GM06990 (cell line): ENCODE data around the gene RPL37A.

ENCODE experiments used
- DNase-seq: peaks from one replicate; pipeline ENCODE4 v3.0.0-alpha.2; 2011; ENCODE audit not compliant: insufficient read length; ENCODE audit errors: extremely low read depth
- H3K27me3 ChIP-seq: replicated peaks from 2 replicates; pipeline ENCODE4 v1.6.0; 2011; ENCODE audit warnings: low read length; ENCODE audit not compliant: control insufficient read depth, insufficient read depth
- H3K36me3 ChIP-seq: 2 replicates; pipeline ENCODE4 v1.5.1; 2011; ENCODE audit warnings: low read length; ENCODE audit not compliant: control insufficient read depth, insufficient read depth
- H3K4me3 ChIP-seq: replicated peaks from 2 replicates; pipeline ENCODE4 v1.5.1; 2011; ENCODE audit warnings: low read depth, mild to moderate bottlenecking, control low read depth, low read length
- TF ChIP-seq, protein P1 (sequence below): IDR thresholded peaks from 2 replicates; pipeline ENCODE4 v1.5.1; 2011; ENCODE audit warnings: low read length, control low read depth, mild to moderate bottlenecking, inconsistent platforms; ENCODE audit not compliant: insufficient read depth, poor library complexity, severe bottlenecking

RPL37A gene

GRCh38 chr2:216545359-216545758, 46.7 kb downstream of the RPL37A start:
- TF ChIP-seq, protein P1, sequence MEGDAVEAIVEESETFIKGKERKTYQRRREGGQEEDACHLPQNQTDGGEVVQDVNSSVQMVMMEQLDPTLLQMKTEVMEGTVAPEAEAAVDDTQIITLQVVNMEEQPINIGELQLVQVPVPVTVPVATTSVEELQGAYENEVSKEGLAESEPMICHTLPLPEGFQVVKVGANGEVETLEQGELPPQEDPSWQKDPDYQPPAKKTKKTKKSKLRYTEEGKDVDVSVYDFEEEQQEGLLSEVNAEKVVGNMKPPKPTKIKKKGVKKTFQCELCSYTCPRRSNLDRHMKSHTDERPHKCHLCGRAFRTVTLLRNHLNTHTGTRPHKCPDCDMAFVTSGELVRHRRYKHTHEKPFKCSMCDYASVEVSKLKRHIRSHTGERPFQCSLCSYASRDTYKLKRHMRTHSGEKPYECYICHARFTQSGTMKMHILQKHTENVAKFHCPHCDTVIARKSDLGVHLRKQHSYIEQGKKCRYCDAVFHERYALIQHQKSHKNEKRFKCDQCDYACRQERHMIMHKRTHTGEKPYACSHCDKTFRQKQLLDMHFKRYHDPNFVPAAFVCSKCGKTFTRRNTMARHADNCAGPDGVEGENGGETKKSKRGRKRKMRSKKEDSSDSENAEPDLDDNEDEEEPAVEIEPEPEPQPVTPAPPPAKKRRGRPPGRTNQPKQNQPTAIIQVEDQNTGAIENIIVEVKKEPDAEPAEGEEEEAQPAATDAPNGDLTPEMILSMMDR = no peak
- H3K27me3 ChIP-seq = no peaks in the 10 kb centered on the region
- H3K4me3 ChIP-seq = no peak overlapping the region
- no peak for DNase-seq
- no peaks in the 10 kb centered on the region for H3K36me3 ChIP-seq

DNA sequence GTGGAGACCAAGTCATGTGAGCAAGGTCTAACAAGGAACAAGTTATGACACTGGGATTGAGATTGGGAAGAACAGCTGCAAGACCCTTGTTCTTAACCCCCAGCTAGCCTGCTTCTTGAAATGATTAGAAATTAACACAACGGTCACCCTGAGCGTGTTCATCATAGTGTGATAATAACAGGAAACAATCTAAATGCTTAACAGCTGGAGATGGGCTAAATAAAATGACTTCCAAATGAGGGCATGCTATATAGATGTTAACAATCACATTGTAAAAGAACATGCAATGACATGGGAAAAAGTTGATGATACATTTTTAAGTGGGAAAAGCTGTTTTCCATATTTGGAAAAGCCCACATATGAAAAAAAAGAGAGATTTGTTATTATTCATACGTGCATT, 47.6 kb downstream of the RPL37A start:
- H3K36me3 ChIP-seq = no peaks in the 10 kb centered on the region
- DNase-seq = no peak
- TF ChIP-seq, protein P1 = no peak
- no peak overlapping the region for H3K4me3 ChIP-seq
- H3K27me3 ChIP-seq = no peaks in the 10 kb centered on the region

GRCh38 chr2:216546641-216547403, 48.2 kb downstream of the RPL37A start:
- TF ChIP-seq, protein P1 = no peak
- Histone ChIP-seq H3K36me3 (no peaks in the 10 kb centered on the region), H3K27me3 (no peaks in the 10 kb centered on the region), H3K4me3 (no peak overlapping the region)
- no peak for DNase-seq

- DNase-seq = no peak
- no peak overlapping the region for H3K4me3 ChIP-seq
- no peaks in the 10 kb centered on the region for H3K36me3 ChIP-seq
- TF ChIP-seq, protein P1 = no peak
- H3K27me3 ChIP-seq = no peaks in the 10 kb centered on the region
These were observed 50.3 kb downstream of the RPL37A start for GRCh38 chr2:216548901-216549331.

DNA sequence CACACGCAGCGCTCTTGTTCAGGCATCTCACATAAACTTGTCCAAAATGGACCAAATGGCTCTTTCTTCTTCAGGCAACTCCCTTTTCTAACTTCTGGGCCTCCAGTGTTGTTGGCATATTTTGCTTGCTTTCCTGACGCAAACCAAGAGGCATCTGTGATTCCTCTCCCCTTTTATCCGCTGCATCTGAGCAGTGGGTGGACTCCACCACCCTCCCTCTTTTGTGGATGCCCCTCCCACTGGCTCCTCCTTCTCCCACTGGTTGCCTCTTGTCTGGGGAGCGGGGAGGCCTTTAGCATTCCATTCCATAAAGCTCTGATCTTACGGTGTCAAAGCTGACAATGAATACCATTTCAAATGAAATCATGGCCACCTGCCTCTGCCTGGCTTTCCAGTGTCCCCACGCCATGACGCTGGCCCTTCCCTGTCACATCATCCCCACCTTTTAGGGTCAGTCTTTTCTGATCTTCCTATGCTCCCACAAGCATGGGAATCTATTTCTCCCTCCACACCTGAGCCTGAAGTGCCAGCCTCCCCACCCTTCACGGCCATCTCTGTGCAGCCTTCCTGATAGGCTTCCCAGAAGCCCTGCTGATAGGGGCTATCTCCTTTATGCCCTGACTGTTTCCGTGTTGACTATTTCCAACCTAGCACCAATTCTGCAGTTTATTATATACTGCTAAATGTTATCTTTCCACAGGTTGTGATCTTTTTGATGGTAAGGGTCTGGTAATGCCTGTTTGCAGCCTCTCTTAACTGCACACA, 51.5 kb downstream of the RPL37A start:
- TF ChIP-seq, protein P1 = no peak
- Histone ChIP-seq H3K36me3 (no peaks in the 10 kb centered on the region), H3K27me3 (no peaks in the 10 kb centered on the region), H3K4me3 (no peak overlapping the region)
- no peak for DNase-seq
